NCI-H446 (cell line): Measurements from ENCODE around the gene DMRTB1.

Experiments
- DNase-seq, 2 experiments: peaks; one replicate each; lab custom pipeline; 2025; lab: John Stamatoyannopoulos, UW

Gene DMRTB1

GRCh38 chr1:53463961-53464899 lies 5.0 kb downstream of the DMRTB1 start:
- no peak for DNase-seq

GRCh38 chr1:53465023-53465957 lies 6.1 kb downstream of the DMRTB1 start:
- DNase-seq: peak in 1 of 2 experiments; percentile 80

GRCh38 chr1:53467391-53467790 lies 8.2 kb downstream of the DMRTB1 start:
- DNase-seq: no peak

- DNase-seq: no peak
Observed at GRCh38 chr1:53468374-53468773, 9.2 kb downstream of the DMRTB1 start.

GRCh38 chr1:53469373-53469772 lies 10.2 kb downstream of the DMRTB1 start:
- no peak for DNase-seq

- no peak for DNase-seq
Observed at GRCh38 chr1:53470155-53470554, 11.0 kb downstream of the DMRTB1 start.

GRCh38 chr1:53470584-53470983 lies 11.4 kb downstream of the DMRTB1 start:
- DNase-seq: no peak

GRCh38 chr1:53471000-53471399 lies 11.8 kb downstream of the DMRTB1 start:
- DNase-seq: no peak

GRCh38 chr1:53473463-53473862 lies 14.3 kb downstream of the DMRTB1 start:
- DNase-seq: peak in 1 of 2 experiments; percentile 36

- DNase-seq: no peak
Observed at GRCh38 chr1:53475664-53476063, 16.5 kb downstream of the DMRTB1 start.

- DNase-seq: no peak
Observed at GRCh38 chr1:53476579-53476978, 17.4 kb downstream of the DMRTB1 start.

- peak; percentile 71 to 86 for DNase-seq
Observed at GRCh38 chr1:53477651-53478501, 18.7 kb downstream of the DMRTB1 start.

- peak; percentile 77 to 95 for DNase-seq
Observed at GRCh38 chr1:53478502-53478818, 19.3 kb downstream of the DMRTB1 start.

GRCh38 chr1:53480678-53481077 lies 21.5 kb downstream of the DMRTB1 start:
- no peak for DNase-seq

GRCh38 chr1:53481456-53481855 lies 22.3 kb downstream of the DMRTB1 start:
- DNase-seq: no peak

- peak; percentile 25 to 75 for DNase-seq
Observed at GRCh38 chr1:53482441-53483153, 23.4 kb downstream of the DMRTB1 start.

- no peak for DNase-seq
Observed at GRCh38 chr1:53483170-53483569, 24.0 kb downstream of the DMRTB1 start.

GRCh38 chr1:53483656-53484055 lies 24.5 kb downstream of the DMRTB1 start:
- no peak for DNase-seq

- DNase-seq: no peak
Observed at GRCh38 chr1:53484705-53485477, 25.7 kb downstream of the DMRTB1 start.
